ENCODE results near the gene UACA.

UACA gene

DNA sequence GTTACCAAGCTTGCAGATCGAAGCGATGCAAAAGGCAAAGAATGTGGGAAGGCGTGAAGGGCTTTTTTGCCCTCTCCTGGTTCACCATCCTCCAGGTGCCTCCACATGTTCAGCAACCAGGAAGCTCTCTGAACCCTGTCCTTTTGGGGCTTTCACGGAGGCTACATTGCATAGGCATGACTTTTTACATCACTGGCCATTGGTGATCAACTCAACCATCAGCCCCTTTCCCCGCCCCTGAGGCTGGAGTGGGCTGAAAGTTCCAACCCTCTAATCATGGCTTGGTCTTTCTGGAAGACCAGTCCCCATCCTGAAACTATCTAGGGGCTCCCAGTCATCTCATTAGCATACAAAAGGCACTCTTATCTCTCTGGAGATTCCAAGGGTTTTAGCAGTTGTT lies 52.6 kb downstream of the UACA start:
- H3K27me3 ChIP-seq (replicated peaks; ENCODE audit: control insufficient read depth, insufficient read depth, low read length) = no peaks in the 10 kb centered on the region; the same call in 1 of the 2 replicates
- no peak for DNase-seq (ENCODE audit: extremely low read depth, insufficient read length)
- TF ChIP-seq, protein P1, sequence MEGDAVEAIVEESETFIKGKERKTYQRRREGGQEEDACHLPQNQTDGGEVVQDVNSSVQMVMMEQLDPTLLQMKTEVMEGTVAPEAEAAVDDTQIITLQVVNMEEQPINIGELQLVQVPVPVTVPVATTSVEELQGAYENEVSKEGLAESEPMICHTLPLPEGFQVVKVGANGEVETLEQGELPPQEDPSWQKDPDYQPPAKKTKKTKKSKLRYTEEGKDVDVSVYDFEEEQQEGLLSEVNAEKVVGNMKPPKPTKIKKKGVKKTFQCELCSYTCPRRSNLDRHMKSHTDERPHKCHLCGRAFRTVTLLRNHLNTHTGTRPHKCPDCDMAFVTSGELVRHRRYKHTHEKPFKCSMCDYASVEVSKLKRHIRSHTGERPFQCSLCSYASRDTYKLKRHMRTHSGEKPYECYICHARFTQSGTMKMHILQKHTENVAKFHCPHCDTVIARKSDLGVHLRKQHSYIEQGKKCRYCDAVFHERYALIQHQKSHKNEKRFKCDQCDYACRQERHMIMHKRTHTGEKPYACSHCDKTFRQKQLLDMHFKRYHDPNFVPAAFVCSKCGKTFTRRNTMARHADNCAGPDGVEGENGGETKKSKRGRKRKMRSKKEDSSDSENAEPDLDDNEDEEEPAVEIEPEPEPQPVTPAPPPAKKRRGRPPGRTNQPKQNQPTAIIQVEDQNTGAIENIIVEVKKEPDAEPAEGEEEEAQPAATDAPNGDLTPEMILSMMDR (IDR thresholded peaks at IDR 0.05; ENCODE audit: insufficient read depth, low read length, poor library complexity, severe bottlenecking) = no peak
- no peaks in the 10 kb centered on the region for H3K36me3 ChIP-seq (ENCODE audit: control insufficient read depth, insufficient read depth, low read length)
- H3K4me3 ChIP-seq (replicated peaks; ENCODE audit: low read depth, low read length) = no peak overlapping the region

- Histone ChIP-seq H3K36me3 (ENCODE audit: control insufficient read depth, insufficient read depth, low read length) (no peaks in the 10 kb centered on the region), H3K4me3 (replicated peaks; ENCODE audit: low read depth, low read length) (no peak overlapping the region), H3K27me3 (replicated peaks; ENCODE audit: control insufficient read depth, insufficient read depth, low read length) (no peaks in the 10 kb centered on the region; the same call in 1 of the 2 replicates)
- no peak for DNase-seq (ENCODE audit: extremely low read depth, insufficient read length)
- TF ChIP-seq, protein P1 (IDR thresholded peaks at IDR 0.05; ENCODE audit: insufficient read depth, low read length, poor library complexity, severe bottlenecking) = no peak
These were observed 54.5 kb downstream of the UACA start for GRCh38 chr15:70708839-70709238.

DNA sequence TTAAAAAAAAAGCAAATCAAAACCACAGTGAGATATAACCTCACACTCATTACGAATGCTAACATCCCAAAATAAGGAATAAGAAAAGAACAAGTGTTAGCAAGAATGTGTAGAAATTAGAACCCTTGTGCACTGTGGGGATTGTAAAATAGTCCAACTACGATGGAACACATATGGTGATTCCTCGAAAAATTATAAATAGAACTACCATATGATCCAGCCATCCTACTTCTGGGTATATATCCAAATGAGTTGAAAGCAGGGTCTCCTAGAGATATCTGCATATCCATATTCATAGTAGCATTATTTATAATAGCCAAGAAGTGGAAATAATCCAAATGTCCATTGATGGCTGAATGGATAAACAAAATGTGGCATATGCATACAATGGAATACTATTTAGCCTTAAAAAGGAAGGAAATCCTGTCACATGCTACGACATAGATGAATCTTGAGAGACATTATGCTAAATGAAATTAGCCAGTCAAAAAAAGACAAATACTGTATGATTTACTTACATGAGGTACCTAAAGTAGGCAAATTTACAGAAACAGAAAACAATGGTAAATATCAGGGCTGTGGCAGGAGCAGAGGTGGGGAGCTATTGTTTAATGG lies 55.6 kb downstream of the UACA start:
- TF ChIP-seq, protein P1 (IDR thresholded peaks at IDR 0.05; ENCODE audit: insufficient read depth, low read length, poor library complexity, severe bottlenecking) = no peak
- no peaks in the 10 kb centered on the region; the same call in none of the 2 replicates for H3K27me3 ChIP-seq (replicated peaks; ENCODE audit: control insufficient read depth, insufficient read depth, low read length)
- H3K4me3 ChIP-seq (replicated peaks; ENCODE audit: low read depth, low read length) = no peak overlapping the region
- no peak for DNase-seq (ENCODE audit: extremely low read depth, insufficient read length)
- H3K36me3 ChIP-seq (ENCODE audit: control insufficient read depth, insufficient read depth, low read length) = no peaks in the 10 kb centered on the region

DNA sequence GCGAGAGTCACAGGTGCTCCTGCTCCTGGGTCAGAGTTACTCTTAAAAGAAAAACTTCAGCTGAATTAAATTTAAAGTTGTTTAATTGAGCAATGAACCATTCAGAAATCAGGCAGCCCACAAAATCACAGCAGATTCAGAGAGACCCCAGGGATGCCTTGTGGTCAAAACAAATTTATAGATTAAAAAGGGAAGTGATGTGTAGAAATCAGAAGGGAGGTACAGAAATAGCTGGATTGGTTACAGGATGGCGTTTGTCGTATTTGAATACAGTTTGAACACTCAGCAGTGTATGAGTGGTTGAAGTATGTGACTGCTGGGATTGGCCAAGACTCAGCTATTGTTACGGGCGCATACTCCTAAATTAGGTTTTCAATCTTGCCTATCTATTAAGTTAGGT lies 58.6 kb downstream of the UACA start:
- no peak for DNase-seq (ENCODE audit: extremely low read depth, insufficient read length)
- TF ChIP-seq, protein P1 (IDR thresholded peaks at IDR 0.05; ENCODE audit: insufficient read depth, low read length, poor library complexity, severe bottlenecking) = no peak
- no peaks in the 10 kb centered on the region for H3K36me3 ChIP-seq (ENCODE audit: control insufficient read depth, insufficient read depth, low read length)
- no peaks in the 10 kb centered on the region; the same call in none of the 2 replicates for H3K27me3 ChIP-seq (replicated peaks; ENCODE audit: control insufficient read depth, insufficient read depth, low read length)
- no peak overlapping the region for H3K4me3 ChIP-seq (replicated peaks; ENCODE audit: low read depth, low read length)

DNA sequence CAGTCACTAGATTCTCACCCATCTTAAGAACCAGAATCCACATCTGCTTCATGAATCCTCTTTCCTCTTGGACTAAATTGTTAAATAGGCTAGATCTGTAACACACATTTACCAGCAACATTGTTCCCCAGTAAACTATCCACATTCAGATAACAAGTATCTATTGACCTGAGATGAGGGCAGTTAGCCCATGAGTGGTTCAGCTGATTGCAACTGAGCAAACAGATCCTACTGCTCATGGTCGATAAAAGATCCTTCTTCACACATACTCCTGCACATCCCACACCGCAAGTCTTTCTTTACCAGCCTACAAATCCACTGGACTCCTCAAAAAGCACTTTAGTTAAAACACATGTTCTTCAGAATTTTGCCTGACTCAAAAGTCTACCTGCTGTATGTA lies 59.2 kb downstream of the UACA start:
- H3K36me3 ChIP-seq (ENCODE audit: control insufficient read depth, insufficient read depth, low read length) = no peaks in the 10 kb centered on the region
- no peak overlapping the region for H3K4me3 ChIP-seq (replicated peaks; ENCODE audit: low read depth, low read length)
- DNase-seq (ENCODE audit: extremely low read depth, insufficient read length) = no peak
- no peaks in the 10 kb centered on the region; the same call in none of the 2 replicates for H3K27me3 ChIP-seq (replicated peaks; ENCODE audit: control insufficient read depth, insufficient read depth, low read length)
- TF ChIP-seq, protein P1 (IDR thresholded peaks at IDR 0.05; ENCODE audit: insufficient read depth, low read length, poor library complexity, severe bottlenecking) = no peak

All from GM06990 (cell line).